ENCODE results near the gene GALM. TPM values are rescaled to one million over a fixed set of nuclear protein-coding genes. Genes with fewer than 3 reads are reported as not detected.
A peak's percentile ranks its signal among the peaks of the same experiment; 100 is the strongest.

Gene GALM
- polyA plus RNA-seq, 2 of the 4 experiments (the other 2 are of a cell fraction): 33.4 to 34.2 TPM

- CTCF ChIA-PET: interaction anchor here (0.7 to 2.3 kb wide), 5 partner anchors 11 to 72 kb away, joined by 3 to 8 read pairs (median 5); partner anchors contain the start of gene GALM
- FAIRE-seq (no peak), DNase-seq (ENCODE audit: low read depth in 1 of 2, low spot score in 1 of 2) (no peak), ATAC-seq (peak in 1 of 2 experiments; percentile 25; a peak in 3 of 6 replicates)
- Histone ChIP-seq H3K4me1 (no peaks in the 10 kb centered on the region), H3K27ac (no peak overlapping the region; a peak in 1 of 6 replicates), H3K9me3 (no peaks in the 10 kb centered on the region), H3K4me3 (no peak overlapping the region), H3K4me2 (no peak overlapping the region)
- POLR2A ChIA-PET: interaction anchor here (1.6 kb wide), 1 partner anchor 51 kb away, joined by 4 read pairs; the partner anchor contains the start of gene HNRNPLL
- 84% methylated on average over 9 of the region's 10 CpGs for WGBS (ENCODE audit: missing lambda C conversion rate)
- TF ChIP-seq JUN (IDR thresholded peaks at IDR 0.05) (no peak), MAZ (IDR thresholded peaks at IDR 0.05; ENCODE audit: borderline replicate concordance, low read depth, low read length) (no peak), RAD21 (conservative IDR thresholded peaks at IDR 0.05 in 1 of 2, IDR thresholded peaks at IDR 0.05 in 1 of 2) (no peak), HOXA7 (CRISPR knock-in tag; IDR thresholded peaks at IDR 0.05) (no peak), PHF8 (IDR thresholded peaks at IDR 0.05; ENCODE audit: borderline replicate concordance, low read depth) (no peak), FOSB (CRISPR knock-in tag; IDR thresholded peaks at IDR 0.05) (no peak), FOSL2 (IDR thresholded peaks at IDR 0.05) (no peak), FOSL2 (CRISPR knock-in tag; IDR thresholded peaks at IDR 0.05) (no peak), USF2 (IDR thresholded peaks at IDR 0.05) (no peak)
These were observed 12.0 kb upstream of the GALM start for GRCh38 chr2:38653715-38654527.

- H3K4me1 ChIP-seq: no peaks in the 10 kb centered on the region
- POLR2A ChIA-PET: no interaction called here
- no peak overlapping the region for H3K27ac ChIP-seq
- no peak for ATAC-seq
- DNase-seq (ENCODE audit: low read depth in 1 of 2, low spot score in 1 of 2): no peak
- H3K4me3 ChIP-seq: no peak overlapping the region
- H3K4me2 ChIP-seq: no peak overlapping the region
- no peak for TF ChIP-seq ZSCAN20 (CRISPR knock-in tag; IDR thresholded peaks at IDR 0.05)
- no peak for TF ChIP-seq MYC (IDR thresholded peaks at IDR 0.05; ENCODE audit: borderline replicate concordance, low read length)
- no peak for TF ChIP-seq EHF (CRISPR knock-in tag; IDR thresholded peaks at IDR 0.05)
- TF ChIP-seq MAX (IDR thresholded peaks at IDR 0.05): no peak
- no peak for TF ChIP-seq BCL3 (IDR thresholded peaks at IDR 0.05)
- TF ChIP-seq ZNF302 (CRISPR knock-in tag; IDR thresholded peaks at IDR 0.05): no peak
- no peak for TF ChIP-seq CTCF (IDR thresholded peaks at IDR 0.05)
- 67% methylated on average over 13 of the region's 13 CpGs for WGBS (ENCODE audit: missing lambda C conversion rate)
- no peaks in the 10 kb centered on the region for H3K9me3 ChIP-seq
- CTCF ChIA-PET: interaction anchor here (0.9 to 2.3 kb wide), 5 partner anchors 12 to 87 kb away, joined by 3 to 8 read pairs (median 4); no protein-coding TSS in a partner anchor
- no peak for FAIRE-seq
These were observed 11.2 kb upstream of the GALM start for GRCh38 chr2:38654528-38655381.
